ENCODE measurements around the gene SLC1A5.
"Not testable (repeated sequence)": the region's sequence is repeated elsewhere in the genome, so short reads cannot be mapped to it uniquely, and the experiment has no call there.

The SLC1A5 gene

GRCh38 chr19:46813839-46814358 lies 25.5 kb upstream of the SLC1A5 start:
- DNase-seq (ENCODE audit: insufficient read length, low spot score) (no peak), FAIRE-seq (no peak)
- no peak for TF ChIP-seq POLR2A (IDR thresholded peaks at IDR 0.05; ENCODE audit: low read depth, low read length)

- DNase-seq (ENCODE audit: insufficient read length, low spot score) (no peak), FAIRE-seq (no peak)
- no peak for TF ChIP-seq POLR2A (IDR thresholded peaks at IDR 0.05; ENCODE audit: low read depth, low read length)
Measured at GRCh38 chr19:46812977-46813838, 24.8 kb upstream of the SLC1A5 start.

GRCh38 chr19:46809534-46810272 lies 21.3 kb upstream of the SLC1A5 start:
- DNase-seq (ENCODE audit: insufficient read length, low spot score): no peak
- FAIRE-seq: no peak
- TF ChIP-seq POLR2A (IDR thresholded peaks at IDR 0.05; ENCODE audit: low read depth, low read length): no peak

- DNase-seq (ENCODE audit: insufficient read length, low spot score) (no peak), FAIRE-seq (no peak)
- TF ChIP-seq POLR2A (IDR thresholded peaks at IDR 0.05; ENCODE audit: low read depth, low read length): no peak
Measured at GRCh38 chr19:46806656-46807055, 18.3 kb upstream of the SLC1A5 start.

- not testable (repeated sequence) for FAIRE-seq
Measured at GRCh38 chr19:46804432-46804831, 16.0 kb upstream of the SLC1A5 start.

GRCh38 chr19:46803555-46803954 lies 15.2 kb upstream of the SLC1A5 start:
- TF ChIP-seq POLR2A (IDR thresholded peaks at IDR 0.05; ENCODE audit: low read depth, low read length): no peak
- DNase-seq (ENCODE audit: insufficient read length, low spot score): no peak
- FAIRE-seq: no peak

More at GRCh38 chr19:46804432-46804831, 16.0 kb upstream of the SLC1A5 start:
- DNase-seq (ENCODE audit: insufficient read length, low spot score): not testable (repeated sequence)

- FAIRE-seq: no peak
- no peak for DNase-seq (ENCODE audit: insufficient read length, low spot score)
- TF ChIP-seq POLR2A (IDR thresholded peaks at IDR 0.05; ENCODE audit: low read depth, low read length): no peak
Measured at GRCh38 chr19:46802152-46802551, 13.8 kb upstream of the SLC1A5 start.

- FAIRE-seq (no peak), DNase-seq (ENCODE audit: insufficient read length, low spot score) (no peak)
- TF ChIP-seq POLR2A (IDR thresholded peaks at IDR 0.05; ENCODE audit: low read depth, low read length): no peak
Measured at GRCh38 chr19:46798713-46799112, 10.3 kb upstream of the SLC1A5 start.

- DNase-seq (ENCODE audit: insufficient read length, low spot score) (no peak), FAIRE-seq (no peak)
- no peak for TF ChIP-seq POLR2A (IDR thresholded peaks at IDR 0.05; ENCODE audit: low read depth, low read length)
Measured at GRCh38 chr19:46797881-46798280, 9.5 kb upstream of the SLC1A5 start.

GRCh38 chr19:46791944-46792343 lies 3.5 kb upstream of the SLC1A5 start:
- no peak for FAIRE-seq
- DNase-seq (ENCODE audit: insufficient read length, low spot score): no peak
- no peak for TF ChIP-seq POLR2A (IDR thresholded peaks at IDR 0.05; ENCODE audit: low read depth, low read length)

- DNase-seq (ENCODE audit: insufficient read length, low spot score): no peak
- no peak for TF ChIP-seq POLR2A (IDR thresholded peaks at IDR 0.05; ENCODE audit: low read depth, low read length)
- no peak for FAIRE-seq
Measured at GRCh38 chr19:46789371-46789770, 977 bp upstream of the SLC1A5 start.

GRCh38 chr19:46788968-46789338 lies 559 bp upstream of the SLC1A5 start:
- no peak for DNase-seq (ENCODE audit: insufficient read length, low spot score)
- FAIRE-seq: no peak
- no peak for TF ChIP-seq POLR2A (IDR thresholded peaks at IDR 0.05; ENCODE audit: low read depth, low read length)

GRCh38 chr19:46787331-46788261 lies 798 bp downstream of the SLC1A5 start:
- FAIRE-seq (no peak), DNase-seq (ENCODE audit: insufficient read length, low spot score) (no peak)
- TF ChIP-seq POLR2A (IDR thresholded peaks at IDR 0.05; ENCODE audit: low read depth, low read length): 0 out of 2 replicates have a peak, but pooled peaks have one; percentile 33

- TF ChIP-seq POLR2A (IDR thresholded peaks at IDR 0.05; ENCODE audit: low read depth, low read length): no peak
- FAIRE-seq (no peak), DNase-seq (ENCODE audit: insufficient read length, low spot score) (no peak)
Measured at GRCh38 chr19:46787040-46787330, 1.4 kb downstream of the SLC1A5 start.

Measured in H54 (cell line).